DND-41 (cell line): ENCODE results near the gene TMEM164.

ENCODE experiments used
- ATAC-seq: fragments of 200-7000 bp; cut with Tn5 transposase; 3 replicates; pipeline ENCODE4 v1.9.1; 2021; ENCODE audit warnings: low read depth; ENCODE audit not compliant: insufficient read depth
- DNase-seq: peaks from one replicate; pipeline ENCODE4 v3.0.0-alpha.2; 2020
- H2AFZ ChIP-seq: 2 replicates; pipeline ENCODE4 v1.6.0; 2012; ENCODE audit warnings: low read depth, low read length
- H3K27ac ChIP-seq: 2 replicates; pipeline ENCODE4 v1.5.1; 2012; ENCODE audit warnings: low read length, inconsistent platforms
- H3K27me3 ChIP-seq: fragments of 200-600 bp; sonication (generic); 2 replicates; pipeline ENCODE4 v1.6.0; 2012; ENCODE audit warnings: low read length, mild to moderate bottlenecking, inconsistent platforms; ENCODE audit not compliant: insufficient read depth, poor library complexity
- H3K36me3 ChIP-seq: 2 replicates; pipeline ENCODE4 v1.5.1; 2012; ENCODE audit warnings: low read length, inconsistent platforms; ENCODE audit not compliant: insufficient read depth
- H3K4me1 ChIP-seq: 2 replicates; pipeline ENCODE4 v1.5.1; 2012; ENCODE audit warnings: mild to moderate bottlenecking, low read length; ENCODE audit not compliant: insufficient read depth
- H3K4me2 ChIP-seq: 2 replicates; pipeline ENCODE4 v1.6.0; 2012; ENCODE audit warnings: mild to moderate bottlenecking, moderate library complexity, low read length, inconsistent platforms; ENCODE audit not compliant: insufficient read depth
- H3K4me3 ChIP-seq, 2 experiments: fragments of 200-600 bp in 1 of 2; shearing (Covaris generic) in 1 of 2; 2 replicates each; pipeline ENCODE4 v1.5.1; 2012 to 2016; ENCODE audit warnings: inconsistent platforms in 2 of 2, low read length in 2 of 2, mild to moderate bottlenecking in 2 of 2, low read depth in 1 of 2, moderate library complexity in 1 of 2
- H3K79me2 ChIP-seq: 2 replicates; pipeline ENCODE4 v1.6.0; 2012; ENCODE audit warnings: low read length, inconsistent platforms; ENCODE audit not compliant: insufficient read depth
- H3K9ac ChIP-seq: 2 replicates; pipeline ENCODE4 v1.6.0; 2012; ENCODE audit warnings: low read depth, mild to moderate bottlenecking, inconsistent platforms, low read length, moderate library complexity
- H3K9me3 ChIP-seq: 2 replicates; pipeline ENCODE4 v1.5.1; 2012; ENCODE audit warnings: low read length, moderate library complexity, mild to moderate bottlenecking, inconsistent platforms; ENCODE audit not compliant: insufficient read depth, severe bottlenecking
- H4K20me1 ChIP-seq: 2 replicates; pipeline ENCODE4 v1.6.0; 2012; ENCODE audit warnings: low read length; ENCODE audit not compliant: insufficient read depth
- EZH2 ChIP-seq: IDR thresholded peaks from 3 replicates; pipeline ENCODE4 v1.6.1; 2012; ENCODE audit warnings: borderline replicate concordance, low read depth, mild to moderate bottlenecking, moderate library complexity, low read length, inconsistent platforms; ENCODE audit not compliant: severe bottlenecking
- TF ChIP-seq, protein P1 (sequence below): IDR thresholded peaks from 2 replicates; pipeline ENCODE4 v1.5.1; 2012; ENCODE audit warnings: borderline replicate concordance, low read length, moderate library complexity, mild to moderate bottlenecking; ENCODE audit not compliant: poor library complexity, severe bottlenecking; ENCODE audit errors: extremely low read depth

Gene TMEM164

DNA sequence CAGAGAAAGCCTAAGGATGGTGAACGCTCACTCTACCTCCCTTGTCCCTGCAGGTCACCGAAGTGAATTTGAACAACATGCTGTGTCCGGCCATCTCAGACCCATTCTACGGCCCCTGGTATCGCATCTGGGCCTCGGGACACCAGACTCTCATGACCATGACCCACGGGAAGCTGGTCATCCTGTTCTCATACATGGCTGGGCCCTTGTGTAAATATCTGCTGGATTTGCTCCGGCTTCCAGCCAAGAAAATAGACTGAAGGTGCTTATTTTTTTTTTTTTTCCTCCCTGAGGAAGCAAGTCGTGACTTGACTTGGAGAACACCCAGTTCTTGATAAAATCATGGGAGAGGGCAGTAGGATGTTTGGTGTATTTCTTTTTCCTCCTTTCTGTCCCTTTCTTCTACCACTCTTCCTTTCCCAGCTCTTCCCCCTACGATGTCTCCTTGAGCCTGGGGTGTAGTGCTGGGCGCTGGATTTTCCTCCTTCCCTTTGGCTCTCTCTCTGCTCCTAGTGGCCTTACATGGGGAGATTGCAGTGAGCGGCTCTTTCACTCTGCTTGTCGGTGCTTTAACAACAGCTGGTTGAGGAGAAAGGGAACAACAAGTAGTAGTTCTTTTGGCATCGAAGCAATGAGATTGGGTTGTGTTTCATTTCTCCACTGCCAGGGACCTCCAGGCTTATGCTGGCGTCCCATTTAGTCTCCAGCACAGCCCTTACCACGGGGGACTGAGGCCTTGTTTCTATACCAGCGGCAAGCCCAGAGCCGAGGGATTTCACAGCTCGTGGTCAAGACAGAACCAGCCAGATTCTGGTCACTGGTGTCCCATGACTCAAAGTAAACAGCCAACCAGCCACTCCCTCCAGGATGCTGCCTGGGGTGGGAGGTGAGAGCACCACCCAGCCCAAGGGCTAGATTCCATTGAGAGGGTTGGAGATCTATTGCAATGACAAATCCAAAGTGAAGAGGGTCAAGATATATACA is 170.6 kb downstream of the TMEM164 start:
- Histone ChIP-seq H3K4me1 (no peaks in the 10 kb centered on the region), H4K20me1 (no peaks in the 10 kb centered on the region), H3K9me3 (no peaks in the 10 kb centered on the region), H3K79me2 (no peaks in the 10 kb centered on the region), H3K27ac (no peak overlapping the region), H3K4me3 (no peak overlapping the region), H3K9ac (no peak overlapping the region), H3K36me3 (peaks cover 12% of the 10 kb centered on the region), H2AFZ (no peak overlapping the region), H3K4me2 (no peak overlapping the region), H3K27me3 (no peaks in the 10 kb centered on the region)
- TF ChIP-seq EZH2: no peak
- TF ChIP-seq, protein P1, sequence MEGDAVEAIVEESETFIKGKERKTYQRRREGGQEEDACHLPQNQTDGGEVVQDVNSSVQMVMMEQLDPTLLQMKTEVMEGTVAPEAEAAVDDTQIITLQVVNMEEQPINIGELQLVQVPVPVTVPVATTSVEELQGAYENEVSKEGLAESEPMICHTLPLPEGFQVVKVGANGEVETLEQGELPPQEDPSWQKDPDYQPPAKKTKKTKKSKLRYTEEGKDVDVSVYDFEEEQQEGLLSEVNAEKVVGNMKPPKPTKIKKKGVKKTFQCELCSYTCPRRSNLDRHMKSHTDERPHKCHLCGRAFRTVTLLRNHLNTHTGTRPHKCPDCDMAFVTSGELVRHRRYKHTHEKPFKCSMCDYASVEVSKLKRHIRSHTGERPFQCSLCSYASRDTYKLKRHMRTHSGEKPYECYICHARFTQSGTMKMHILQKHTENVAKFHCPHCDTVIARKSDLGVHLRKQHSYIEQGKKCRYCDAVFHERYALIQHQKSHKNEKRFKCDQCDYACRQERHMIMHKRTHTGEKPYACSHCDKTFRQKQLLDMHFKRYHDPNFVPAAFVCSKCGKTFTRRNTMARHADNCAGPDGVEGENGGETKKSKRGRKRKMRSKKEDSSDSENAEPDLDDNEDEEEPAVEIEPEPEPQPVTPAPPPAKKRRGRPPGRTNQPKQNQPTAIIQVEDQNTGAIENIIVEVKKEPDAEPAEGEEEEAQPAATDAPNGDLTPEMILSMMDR: no peak
- DNase-seq: no peak
- ATAC-seq: no peak

DNA sequence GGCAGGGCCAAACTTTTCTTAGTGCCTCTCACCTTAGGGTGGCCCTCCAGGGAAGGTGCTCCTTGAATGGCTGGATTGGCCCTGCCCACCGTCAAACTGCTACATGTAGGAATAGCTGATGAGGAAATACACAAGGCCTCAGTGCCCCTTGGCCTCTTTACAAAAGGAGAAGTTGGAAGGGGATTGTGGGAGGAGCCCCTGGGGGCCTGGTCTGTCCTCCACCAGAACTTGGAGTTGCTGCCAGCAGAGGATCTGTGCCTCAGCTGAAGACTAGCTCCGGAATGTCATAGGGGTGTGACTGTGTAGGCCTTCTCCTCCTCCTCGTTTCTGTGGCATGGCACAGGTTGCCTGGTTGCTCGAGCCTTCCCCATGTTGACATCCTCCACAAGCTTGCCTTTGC is 172.2 kb downstream of the TMEM164 start:
- no peak for DNase-seq
- Histone ChIP-seq H3K4me2 (no peak overlapping the region), H3K79me2 (no peaks in the 10 kb centered on the region), H3K4me3 (no peak overlapping the region), H3K27ac (no peak overlapping the region), H3K36me3 (peaks cover 12% of the 10 kb centered on the region), H2AFZ (no peak overlapping the region), H3K9ac (no peak overlapping the region), H3K27me3 (no peaks in the 10 kb centered on the region), H3K4me1 (no peaks in the 10 kb centered on the region), H3K9me3 (no peaks in the 10 kb centered on the region), H4K20me1 (no peaks in the 10 kb centered on the region)
- no peak for ATAC-seq
- TF ChIP-seq, protein P1: no peak

DNA sequence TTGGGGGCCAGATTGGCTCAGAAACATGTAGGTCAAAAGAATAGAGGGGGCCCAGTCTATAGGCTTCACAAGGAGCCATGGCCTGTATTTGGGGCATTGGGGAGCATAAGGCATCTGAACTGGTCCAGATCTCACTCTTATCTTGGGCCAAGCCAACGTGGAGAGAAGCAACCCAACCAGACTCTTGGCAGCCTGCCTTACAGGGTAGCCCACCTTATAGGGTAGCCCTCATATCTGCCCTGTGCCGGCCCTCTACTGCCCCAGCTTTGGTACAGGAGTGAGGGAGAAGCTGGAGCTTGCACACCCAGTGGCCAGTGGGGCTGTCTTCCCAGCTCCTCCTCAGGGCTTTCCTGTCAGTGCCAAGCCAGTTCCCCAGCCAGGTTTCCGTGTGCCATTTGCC is 172.8 kb downstream of the TMEM164 start:
- Histone ChIP-seq H3K36me3 (peaks cover 12% of the 10 kb centered on the region), H3K9ac (no peak overlapping the region), H3K9me3 (no peaks in the 10 kb centered on the region), H3K79me2 (no peaks in the 10 kb centered on the region), H3K27ac (no peak overlapping the region), H4K20me1 (no peaks in the 10 kb centered on the region), H2AFZ (no peak overlapping the region), H3K27me3 (no peaks in the 10 kb centered on the region), H3K4me1 (no peaks in the 10 kb centered on the region), H3K4me2 (no peak overlapping the region), H3K4me3 (no peak overlapping the region)
- no peak for TF ChIP-seq EZH2
- TF ChIP-seq, protein P1: no peak
- ATAC-seq (no peak), DNase-seq (no peak)
